ENCODE measurements around the gene GGCX.

Gene GGCX

DNA sequence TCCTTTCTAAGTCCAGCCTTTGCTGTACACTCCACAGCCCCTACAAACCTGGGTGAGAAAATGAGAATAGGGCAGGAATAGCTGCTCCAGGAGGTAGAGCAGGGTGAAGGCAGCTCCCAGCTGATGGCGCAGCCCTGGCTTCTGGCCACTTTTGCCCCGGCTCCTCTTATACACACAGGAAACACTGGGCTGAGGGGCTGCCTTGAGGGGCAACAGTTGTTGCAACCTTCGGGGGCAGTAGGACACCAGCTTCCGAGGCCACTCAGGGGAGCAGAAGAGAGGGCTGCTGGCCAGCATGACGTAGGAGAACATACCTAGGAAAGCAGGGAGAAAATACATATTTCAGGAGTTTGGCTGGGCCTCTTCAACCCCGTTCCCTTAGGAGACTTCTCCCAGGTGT, 8.1 kb downstream of the GGCX start:
- in situ Hi-C loops (cut with MboI; ENCODE audit: low sequenced_read_pairs, unreplicated experiment), result no loop called here
- TF ChIP-seq, protein P1, sequence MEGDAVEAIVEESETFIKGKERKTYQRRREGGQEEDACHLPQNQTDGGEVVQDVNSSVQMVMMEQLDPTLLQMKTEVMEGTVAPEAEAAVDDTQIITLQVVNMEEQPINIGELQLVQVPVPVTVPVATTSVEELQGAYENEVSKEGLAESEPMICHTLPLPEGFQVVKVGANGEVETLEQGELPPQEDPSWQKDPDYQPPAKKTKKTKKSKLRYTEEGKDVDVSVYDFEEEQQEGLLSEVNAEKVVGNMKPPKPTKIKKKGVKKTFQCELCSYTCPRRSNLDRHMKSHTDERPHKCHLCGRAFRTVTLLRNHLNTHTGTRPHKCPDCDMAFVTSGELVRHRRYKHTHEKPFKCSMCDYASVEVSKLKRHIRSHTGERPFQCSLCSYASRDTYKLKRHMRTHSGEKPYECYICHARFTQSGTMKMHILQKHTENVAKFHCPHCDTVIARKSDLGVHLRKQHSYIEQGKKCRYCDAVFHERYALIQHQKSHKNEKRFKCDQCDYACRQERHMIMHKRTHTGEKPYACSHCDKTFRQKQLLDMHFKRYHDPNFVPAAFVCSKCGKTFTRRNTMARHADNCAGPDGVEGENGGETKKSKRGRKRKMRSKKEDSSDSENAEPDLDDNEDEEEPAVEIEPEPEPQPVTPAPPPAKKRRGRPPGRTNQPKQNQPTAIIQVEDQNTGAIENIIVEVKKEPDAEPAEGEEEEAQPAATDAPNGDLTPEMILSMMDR (IDR thresholded peaks at IDR 0.05; ENCODE audit: borderline replicate concordance, control extremely low read depth, extremely low read depth, insufficient read depth, missing control alignments), result no peak
- DNase-seq (ENCODE audit: low spot score), result no peak

DNA sequence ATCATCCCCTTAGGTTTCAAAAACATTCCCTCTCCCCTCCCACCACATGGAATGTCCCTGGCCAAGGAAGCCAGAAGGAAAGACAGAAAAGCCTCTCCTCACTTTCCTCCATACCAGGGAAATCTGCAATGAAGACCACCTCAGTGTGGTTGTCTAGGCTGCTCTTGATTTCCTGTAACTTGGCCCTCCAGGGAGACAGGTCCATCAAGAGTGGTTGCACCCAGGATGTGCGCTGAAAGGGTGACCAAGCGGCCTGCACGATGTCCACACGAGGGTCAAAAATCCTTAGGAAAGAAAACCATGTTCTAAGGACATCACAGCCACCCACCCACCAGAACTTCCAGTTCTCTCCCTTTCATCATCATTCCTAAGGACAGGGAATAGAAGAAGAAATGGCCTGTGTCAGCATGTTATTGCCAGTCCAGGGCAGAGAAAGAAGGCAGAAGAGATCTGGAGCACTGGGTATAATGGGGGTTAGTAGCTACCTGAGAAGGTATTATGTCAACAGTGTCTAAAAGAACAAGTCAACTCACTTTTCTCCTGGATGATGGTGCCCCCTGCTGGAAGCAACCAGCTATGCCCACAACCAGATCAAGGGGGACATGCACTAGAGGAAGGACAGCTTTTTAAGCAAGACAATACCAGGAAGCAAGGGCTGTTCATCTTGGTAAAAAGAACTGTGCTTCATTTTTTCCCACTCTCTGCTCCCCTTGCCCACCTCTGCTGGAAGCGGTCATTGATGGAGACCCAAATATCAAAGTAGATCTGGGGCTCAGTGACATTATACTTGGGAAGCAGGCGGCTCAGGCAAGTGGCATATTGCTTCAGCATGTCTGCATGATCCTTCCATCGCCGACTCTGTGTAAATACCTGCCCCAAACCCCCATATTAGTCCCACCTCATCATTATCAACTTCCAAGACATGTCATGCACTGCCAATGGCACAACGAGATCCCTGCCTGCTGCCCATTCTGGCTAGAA, 9.3 kb downstream of the GGCX start:
- DNase-seq (ENCODE audit: low spot score), result peak; percentile 72
- in situ Hi-C loops (cut with MboI; ENCODE audit: low sequenced_read_pairs, unreplicated experiment), result no loop called here
- TF ChIP-seq, protein P1 (IDR thresholded peaks at IDR 0.05; ENCODE audit: borderline replicate concordance, control extremely low read depth, extremely low read depth, insufficient read depth, missing control alignments), result peak; percentile 89

DNA sequence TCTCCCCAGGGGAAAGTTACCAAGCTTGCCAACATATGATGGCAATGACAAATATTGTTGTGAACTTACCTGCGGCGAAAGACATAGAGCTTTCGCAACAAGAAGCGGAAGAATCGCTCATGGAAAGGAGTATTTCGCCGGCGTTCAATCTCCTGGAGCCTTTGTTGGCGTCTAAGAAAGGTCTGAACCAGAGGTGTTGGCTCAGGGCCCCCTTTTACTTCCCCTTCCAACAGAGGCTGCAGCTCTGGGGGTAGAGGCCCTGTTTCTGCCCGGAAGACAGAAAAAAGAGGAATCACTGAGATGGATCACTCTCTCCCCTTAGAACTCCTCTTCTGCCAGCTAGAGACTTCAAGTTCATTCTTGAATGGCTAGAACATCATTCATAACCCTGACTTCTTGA, 10.8 kb downstream of the GGCX start:
- TF ChIP-seq, protein P1 (IDR thresholded peaks at IDR 0.05; ENCODE audit: borderline replicate concordance, control extremely low read depth, extremely low read depth, insufficient read depth, missing control alignments), result no peak
- DNase-seq (ENCODE audit: low spot score), result no peak
- in situ Hi-C loops (cut with MboI; ENCODE audit: low sequenced_read_pairs, unreplicated experiment), result no loop called here

DNA sequence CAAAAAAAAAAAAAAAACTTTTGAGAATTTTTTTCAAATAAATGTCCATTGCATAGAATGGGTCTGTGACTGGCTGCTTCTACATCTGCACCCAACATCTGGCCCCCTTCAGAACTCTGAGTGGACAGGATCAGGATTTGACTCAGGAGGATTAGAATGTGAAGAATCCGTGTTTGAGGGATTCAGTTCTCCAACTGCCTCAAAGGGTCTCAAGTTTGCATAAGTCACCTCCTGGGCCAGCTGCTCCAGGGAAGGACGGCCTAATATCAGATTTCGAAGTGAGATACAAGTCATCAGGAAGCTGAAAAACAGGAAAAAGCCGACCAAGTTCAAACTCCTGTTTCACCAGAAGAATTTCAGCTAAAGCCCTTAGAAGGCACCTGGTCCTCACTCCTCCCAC, 11.5 kb downstream of the GGCX start:
- no peak for DNase-seq (ENCODE audit: low spot score)
- TF ChIP-seq, protein P1 (IDR thresholded peaks at IDR 0.05; ENCODE audit: borderline replicate concordance, control extremely low read depth, extremely low read depth, insufficient read depth, missing control alignments), result no peak
- in situ Hi-C loops (cut with MboI; ENCODE audit: low sequenced_read_pairs, unreplicated experiment), result no loop called here

DNA sequence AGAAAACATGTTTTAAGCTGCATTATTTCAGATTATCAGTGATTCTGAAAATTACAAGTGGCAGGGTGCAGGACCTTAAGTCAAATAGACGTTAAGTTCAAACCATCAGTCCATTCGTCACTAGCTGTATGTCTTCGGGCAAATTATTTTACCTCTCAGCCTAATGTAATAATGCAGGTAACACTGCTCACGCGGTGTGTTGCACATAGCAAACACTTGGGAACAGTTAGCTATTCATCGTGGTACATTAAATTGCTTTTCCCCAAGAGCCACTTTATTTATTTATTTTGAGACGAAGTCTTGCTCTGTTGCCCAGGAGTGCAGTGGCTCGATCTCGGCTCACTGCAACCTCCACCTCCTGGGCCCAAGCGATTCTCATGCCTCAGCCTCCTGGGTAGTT, 12.2 kb downstream of the GGCX start:
- no peak for DNase-seq (ENCODE audit: low spot score)
- in situ Hi-C loops (cut with MboI; ENCODE audit: low sequenced_read_pairs, unreplicated experiment), result no loop called here
- TF ChIP-seq, protein P1 (IDR thresholded peaks at IDR 0.05; ENCODE audit: borderline replicate concordance, control extremely low read depth, extremely low read depth, insufficient read depth, missing control alignments), result no peak

DNA sequence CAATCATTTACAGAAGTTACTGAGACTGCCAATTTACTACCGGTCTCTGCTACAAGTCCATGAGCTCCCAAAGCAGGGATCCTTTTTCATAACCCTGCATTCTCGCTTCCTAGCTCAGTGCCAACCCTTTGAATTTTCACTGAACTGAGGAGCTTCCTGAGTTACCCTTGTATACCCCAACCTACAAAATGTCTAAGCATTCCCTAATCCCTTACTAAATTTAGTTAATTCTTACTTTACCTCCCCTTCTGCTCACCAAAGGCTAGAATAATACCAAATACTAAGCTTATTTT, 12.7 kb downstream of the GGCX start:
- DNase-seq (ENCODE audit: low spot score), result no peak
- in situ Hi-C loops (cut with MboI; ENCODE audit: low sequenced_read_pairs, unreplicated experiment), result no loop called here
- TF ChIP-seq, protein P1 (IDR thresholded peaks at IDR 0.05; ENCODE audit: borderline replicate concordance, control extremely low read depth, extremely low read depth, insufficient read depth, missing control alignments), result no peak

Measured in GM13976 (cell line).